Activated naive CD4-positive, alpha-beta T cell treated with anti-CD3 and anti-CD28 coated beads for 36 hours (primary cell): ENCODE results near the gene CTNNBIP1. TPM values are rescaled to one million over a fixed set of nuclear protein-coding genes. Genes with fewer than 3 reads are reported as not detected.

Experiments
- CTCF ChIA-PET: fragments of 350-600 bp; sonication (Branson Sonifier 250); formaldehyde crosslinking; loops from one replicate; lab custom pipeline; 2021; ENCODE audit warnings: antibody characterized with exemption; lab: Charles Lee
- DNase-seq: peaks from one replicate; pipeline ENCODE4 v3.0.0-alpha.2; 2020
- H3K27ac Mint-ChIP-seq: one replicate; pipeline ENCODE4 v1.8.0; 2021; ENCODE audit warnings: mild to moderate bottlenecking, mixed read lengths
- H3K27me3 Mint-ChIP-seq: one replicate; pipeline ENCODE4 v1.8.0; 2021; ENCODE audit warnings: low read depth, mixed read lengths
- H3K36me3 Mint-ChIP-seq: one replicate; pipeline ENCODE4 v1.8.0; 2021; ENCODE audit warnings: low read depth, mixed read lengths
- H3K4me1 Mint-ChIP-seq: one replicate; pipeline ENCODE4 v1.8.0; 2021; ENCODE audit warnings: low read depth, mixed read lengths
- H3K4me3 Mint-ChIP-seq: one replicate; pipeline ENCODE4 v1.8.0; 2021; ENCODE audit warnings: mild to moderate bottlenecking, moderate library complexity, mixed read lengths
- H3K9me3 Mint-ChIP-seq: one replicate; pipeline ENCODE4 v1.8.0; 2021; ENCODE audit warnings: mixed read lengths
- intact Hi-C: fragments of 100-400 bp; cut with micrococcal nuclease; formaldehyde crosslinking; loops from one replicate; pipeline ENCODE4 v1.15.1; 2023
- total RNA-seq, 2 experiments: library from RNA; stranded (reverse); gene quantifications; one replicate each; pipeline ENCODE4 v1.2.3, GENCODE V29; 2021

CTNNBIP1 gene
- total RNA-seq, 2 experiments from 2014 or later = 9.5 to 10.3 TPM

- no peaks in the 10 kb centered on the region for H3K9me3 Mint-ChIP-seq
- no peak overlapping the region for H3K27ac Mint-ChIP-seq
- H3K4me1 Mint-ChIP-seq = peaks cover 41% of the 10 kb centered on the region
- H3K27me3 Mint-ChIP-seq = peaks cover 14% of the 10 kb centered on the region
- DNase-seq = no peak
- H3K36me3 Mint-ChIP-seq = no peaks in the 10 kb centered on the region
- peak overlapping the region; percentile 54 for H3K4me3 Mint-ChIP-seq
- CTCF ChIA-PET = no interaction called here
- intact Hi-C loops = loop anchor here (1.0 kb wide), 2 partner anchors 36 to 196 kb away; no protein-coding TSS in a partner anchor
Measured at GRCh38 chr1:9823693-9823942, 86.5 kb downstream of the CTNNBIP1 start.

DNA sequence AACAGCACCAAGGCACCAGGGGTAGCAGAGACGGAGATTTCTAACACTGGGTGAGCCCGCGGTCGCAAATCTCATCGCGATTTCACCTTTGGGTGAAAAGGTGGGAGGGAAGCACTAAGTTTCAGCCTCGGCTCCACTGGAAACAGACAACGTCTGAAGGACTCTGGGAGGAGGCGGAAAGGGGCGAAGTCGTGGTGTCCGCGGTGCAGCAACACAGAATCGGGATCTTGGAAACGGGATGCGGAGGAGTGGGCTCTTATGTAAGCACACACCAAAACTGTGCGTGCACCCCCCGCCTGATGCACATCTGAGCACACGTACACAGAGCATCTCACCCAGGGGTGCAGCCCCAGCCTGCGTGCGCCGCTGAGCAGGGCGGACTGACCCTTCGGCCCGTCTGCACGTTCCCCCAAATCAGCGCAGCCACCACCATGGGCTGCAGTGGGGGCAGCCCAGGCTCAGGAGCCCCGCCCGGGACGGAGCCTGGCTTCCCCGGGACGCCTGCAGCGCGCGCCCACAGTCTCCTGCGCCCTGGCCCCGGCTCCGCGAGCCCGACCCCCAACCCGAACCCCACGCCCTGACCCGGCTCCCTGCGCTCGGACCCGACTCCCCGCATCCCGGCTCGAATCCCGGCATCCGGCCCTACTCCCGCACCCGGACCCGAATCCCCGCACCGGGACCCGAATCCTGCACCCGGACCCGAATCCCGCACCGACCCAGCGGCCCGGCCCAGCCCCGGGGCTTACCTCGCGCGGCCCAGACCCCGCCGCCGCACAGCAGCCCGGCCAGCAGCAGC is 87.0 kb downstream of the CTNNBIP1 start:
- Mint-ChIP-seq H3K27me3 (peaks cover 14% of the 10 kb centered on the region), H3K36me3 (no peaks in the 10 kb centered on the region), H3K4me1 (peaks cover 41% of the 10 kb centered on the region), H3K4me3 (peak overlapping the region; percentile 94), H3K27ac (peak overlapping the region; percentile 8), H3K9me3 (no peaks in the 10 kb centered on the region)
- CTCF ChIA-PET = interaction anchor here (1.5 kb wide), 1 partner anchor 38 kb away, joined by 9 read pairs; no protein-coding TSS in a partner anchor
- intact Hi-C loops = loop anchor here (1.0 kb wide), 2 partner anchors 36 to 196 kb away; no protein-coding TSS in a partner anchor
- peak; percentile 51 for DNase-seq

DNA sequence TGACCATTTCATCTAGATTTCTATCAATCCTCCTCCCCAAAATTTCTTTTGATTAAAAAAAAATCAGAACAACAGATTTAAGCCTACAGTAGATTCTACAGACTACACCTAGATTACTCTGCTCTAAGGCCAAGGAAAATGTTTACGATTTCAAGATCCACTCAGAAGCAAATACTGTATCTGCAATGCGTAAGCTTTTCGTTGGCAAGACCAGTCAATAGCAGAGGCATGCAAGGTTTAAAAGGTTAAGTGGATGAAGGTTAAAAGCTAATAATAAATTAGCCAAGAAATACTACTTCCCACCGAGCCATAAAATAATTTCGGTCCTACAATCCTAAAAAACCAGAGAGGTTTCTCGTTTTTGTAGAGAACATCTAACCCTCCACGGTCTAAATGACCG is 87.6 kb downstream of the CTNNBIP1 start:
- CTCF ChIA-PET = interaction anchor here (1.5 kb wide), 1 partner anchor 37 kb away, joined by 9 read pairs; no protein-coding TSS in a partner anchor
- intact Hi-C loops = no loop called here
- Mint-ChIP-seq H3K4me3 (peak overlapping the region; percentile 94), H3K36me3 (no peaks in the 10 kb centered on the region), H3K9me3 (no peaks in the 10 kb centered on the region), H3K27me3 (peaks cover 14% of the 10 kb centered on the region), H3K27ac (peak overlapping the region; percentile 8), H3K4me1 (peaks cover 37% of the 10 kb centered on the region)
- DNase-seq = no peak

DNA sequence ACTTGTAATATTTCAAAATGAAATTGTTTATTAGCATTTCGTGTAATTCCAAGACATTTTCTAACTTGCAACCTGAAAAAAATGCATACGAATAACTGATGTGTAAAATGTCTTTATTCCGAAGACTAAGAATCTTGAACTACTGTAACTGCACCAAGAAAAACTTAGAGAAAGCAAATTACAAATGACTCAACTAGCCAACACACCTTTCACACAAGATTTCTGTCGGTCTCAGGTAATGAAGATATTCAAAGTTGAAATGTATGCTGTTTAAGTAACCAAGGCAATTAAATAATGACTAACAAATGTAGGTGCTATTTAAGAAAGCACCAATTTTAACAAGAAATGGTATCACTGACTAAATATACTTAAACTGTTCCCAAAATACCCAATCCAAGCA is 88.4 kb downstream of the CTNNBIP1 start:
- Mint-ChIP-seq H3K36me3 (no peaks in the 10 kb centered on the region), H3K9me3 (no peaks in the 10 kb centered on the region), H3K4me3 (peak overlapping the region; percentile 94), H3K27me3 (peaks cover 14% of the 10 kb centered on the region), H3K27ac (no peak overlapping the region), H3K4me1 (peaks cover 39% of the 10 kb centered on the region)
- CTCF ChIA-PET = interaction anchor here (0.6 to 1.5 kb wide), 2 partner anchors 36 to 226 kb away, joined by 3 to 9 read pairs; no protein-coding TSS in a partner anchor
- DNase-seq = no peak
- intact Hi-C loops = no loop called here

DNA sequence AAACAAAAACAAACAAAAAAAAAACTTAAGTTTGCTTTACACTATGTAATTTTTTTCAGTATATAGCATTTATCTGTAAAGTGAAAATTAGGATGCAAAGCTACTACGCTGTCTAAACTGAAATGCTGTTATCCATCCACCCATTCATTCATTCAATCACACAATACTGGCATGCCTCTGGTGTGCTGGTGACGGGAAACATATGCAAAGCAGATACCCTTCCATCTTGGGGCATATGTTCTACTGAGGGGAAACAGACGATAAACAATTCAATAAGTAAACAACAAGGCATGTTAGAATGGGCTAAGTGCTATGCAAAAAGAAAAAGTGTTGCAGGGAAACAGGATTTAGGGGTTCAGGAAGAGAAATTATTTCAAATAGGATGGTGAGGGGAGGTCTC is 89.5 kb downstream of the CTNNBIP1 start:
- Mint-ChIP-seq H3K27me3 (peaks cover 11% of the 10 kb centered on the region), H3K36me3 (no peaks in the 10 kb centered on the region), H3K9me3 (no peaks in the 10 kb centered on the region), H3K4me1 (peaks cover 40% of the 10 kb centered on the region), H3K27ac (no peak overlapping the region), H3K4me3 (no peak overlapping the region)
- CTCF ChIA-PET = interaction anchor here (0.6 to 0.7 kb wide), 3 partner anchors 23 to 486 kb away, joined by 3 to 5 read pairs (median 4); no protein-coding TSS in a partner anchor
- intact Hi-C loops = no loop called here
- no peak for DNase-seq

DNA sequence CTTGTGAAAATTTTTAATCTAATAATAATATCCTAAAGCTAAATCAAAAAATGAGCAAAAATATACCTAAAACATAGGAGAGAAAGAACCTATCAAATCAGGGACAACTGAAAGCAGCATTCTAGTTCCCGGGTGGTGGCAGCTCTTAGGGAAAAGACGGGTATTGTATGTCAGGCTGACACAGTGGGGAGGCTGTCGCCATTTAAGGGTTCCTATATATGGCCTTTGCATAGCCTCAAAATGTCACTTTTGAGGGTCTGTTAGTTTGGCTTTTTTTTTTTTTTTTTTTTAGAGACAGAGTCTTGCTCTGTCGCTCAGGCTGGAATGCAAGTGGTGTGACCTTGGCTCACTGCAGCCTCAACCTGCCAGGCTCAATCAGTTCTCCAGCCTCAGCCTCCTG is 92.3 kb downstream of the CTNNBIP1 start:
- intact Hi-C loops = no loop called here
- DNase-seq = no peak
- Mint-ChIP-seq H3K36me3 (no peaks in the 10 kb centered on the region), H3K27ac (no peak overlapping the region), H3K4me3 (no peak overlapping the region), H3K27me3 (no peaks in the 10 kb centered on the region), H3K4me1 (peaks cover 30% of the 10 kb centered on the region), H3K9me3 (no peaks in the 10 kb centered on the region)
- CTCF ChIA-PET = interaction anchor here (0.6 to 2.1 kb wide), 3 partner anchors 34 to 132 kb away, joined by 3 to 7 read pairs (median 3); no protein-coding TSS in a partner anchor

GRCh38 chr1:9816199-9816598 is 93.9 kb downstream of the CTNNBIP1 start:
- H3K4me3 Mint-ChIP-seq = no peak overlapping the region

DNA sequence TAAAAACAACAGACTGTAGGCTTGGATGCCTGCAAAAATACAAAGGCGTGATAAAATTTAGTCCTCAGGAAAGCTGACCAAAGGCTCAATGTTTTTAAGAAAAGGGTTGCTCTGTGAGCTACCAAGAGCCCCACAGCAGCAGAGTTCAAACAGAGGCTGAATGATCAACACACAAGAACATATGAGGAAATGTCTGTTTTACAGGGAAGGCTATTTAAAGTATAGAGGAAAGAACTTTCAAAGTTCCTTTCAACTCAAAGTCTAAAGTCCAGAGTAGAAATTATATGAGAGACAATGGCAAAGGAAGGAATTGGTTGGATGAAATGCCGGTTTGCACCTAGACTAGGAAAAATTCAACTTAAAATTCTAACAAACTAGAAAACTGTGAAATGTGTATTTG is 94.9 kb downstream of the CTNNBIP1 start:
- Mint-ChIP-seq H3K27me3 (no peaks in the 10 kb centered on the region), H3K27ac (no peak overlapping the region), H3K4me1 (peaks cover 19% of the 10 kb centered on the region), H3K9me3 (no peaks in the 10 kb centered on the region), H3K4me3 (no peak overlapping the region), H3K36me3 (no peaks in the 10 kb centered on the region)
- intact Hi-C loops = no loop called here
- CTCF ChIA-PET = no interaction called here
- no peak for DNase-seq

More at GRCh38 chr1:9816199-9816598, 93.9 kb downstream of the CTNNBIP1 start:
- Mint-ChIP-seq H3K4me1 (peaks cover 20% of the 10 kb centered on the region), H3K27me3 (no peaks in the 10 kb centered on the region), H3K9me3 (no peaks in the 10 kb centered on the region), H3K27ac (no peak overlapping the region), H3K36me3 (no peaks in the 10 kb centered on the region)
- intact Hi-C loops = no loop called here
- CTCF ChIA-PET = no interaction called here
- DNase-seq = no peak

- H3K27ac Mint-ChIP-seq = no peak overlapping the region
- no peak overlapping the region for H3K4me3 Mint-ChIP-seq
- CTCF ChIA-PET = no interaction called here
- no peaks in the 10 kb centered on the region for H3K9me3 Mint-ChIP-seq
- DNase-seq = no peak
- H3K36me3 Mint-ChIP-seq = no peaks in the 10 kb centered on the region
- intact Hi-C loops = no loop called here
- H3K4me1 Mint-ChIP-seq = peaks cover 19% of the 10 kb centered on the region
- no peaks in the 10 kb centered on the region for H3K27me3 Mint-ChIP-seq
Measured at GRCh38 chr1:9814619-9815018, 95.5 kb downstream of the CTNNBIP1 start.

GRCh38 chr1:9811239-9811966 is 98.7 kb downstream of the CTNNBIP1 start:
- no peaks in the 10 kb centered on the region for H3K9me3 Mint-ChIP-seq
- H3K4me3 Mint-ChIP-seq = no peak overlapping the region
- H3K27me3 Mint-ChIP-seq = no peaks in the 10 kb centered on the region
- CTCF ChIA-PET = no interaction called here
- H3K36me3 Mint-ChIP-seq = no peaks in the 10 kb centered on the region
- no peak overlapping the region for H3K27ac Mint-ChIP-seq
- no peak for DNase-seq
- peaks cover 39% of the 10 kb centered on the region for H3K4me1 Mint-ChIP-seq
- intact Hi-C loops = no loop called here

GRCh38 chr1:9809100-9809510 is 101.0 kb downstream of the CTNNBIP1 start:
- no peaks in the 10 kb centered on the region for H3K9me3 Mint-ChIP-seq
- H3K27ac Mint-ChIP-seq = no peak overlapping the region
- H3K4me3 Mint-ChIP-seq = no peak overlapping the region
- no peaks in the 10 kb centered on the region for H3K27me3 Mint-ChIP-seq
- H3K36me3 Mint-ChIP-seq = no peaks in the 10 kb centered on the region
- H3K4me1 Mint-ChIP-seq = peaks cover 45% of the 10 kb centered on the region
- intact Hi-C loops = no loop called here
- no peak for DNase-seq
- CTCF ChIA-PET = no interaction called here

DNA sequence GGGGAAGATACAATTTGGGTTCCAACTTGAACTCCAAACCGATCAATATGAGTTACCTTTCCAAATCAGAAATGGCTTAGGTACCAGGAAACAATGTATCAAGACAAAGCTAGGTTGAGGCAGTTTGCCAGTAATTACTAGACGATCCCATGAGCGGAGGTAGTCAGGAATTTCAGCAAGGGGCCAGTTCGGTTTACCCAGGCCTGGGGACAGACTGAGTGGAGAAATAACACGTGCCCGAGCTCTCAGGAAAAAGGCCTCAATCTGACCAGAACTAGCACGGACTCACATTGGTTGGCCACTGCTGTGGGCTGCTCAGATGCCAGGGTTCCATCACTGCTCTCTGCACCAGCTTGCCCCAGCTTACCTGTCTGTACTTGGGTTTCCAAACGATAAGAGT is 101.6 kb downstream of the CTNNBIP1 start:
- Mint-ChIP-seq H3K4me1 (peaks cover 44% of the 10 kb centered on the region), H3K9me3 (no peaks in the 10 kb centered on the region), H3K27me3 (no peaks in the 10 kb centered on the region), H3K36me3 (no peaks in the 10 kb centered on the region), H3K4me3 (no peak overlapping the region), H3K27ac (no peak overlapping the region)
- CTCF ChIA-PET = no interaction called here
- no peak for DNase-seq
- intact Hi-C loops = no loop called here
